GM12892 (cell line): ENCODE measurements around the gene CACNB1.

ENCODE experiments used
- POLR2A ChIP-seq: IDR thresholded peaks from 2 replicates; pipeline ENCODE4 v1.6.1; 2011; ENCODE audit warnings: low read depth, low read length, control low read depth
- POLR2AphosphoS5 ChIP-seq: IDR thresholded peaks from 2 replicates; pipeline ENCODE4 v1.6.1; 2011; ENCODE audit warnings: low read depth, low read length, control low read depth

DNA sequence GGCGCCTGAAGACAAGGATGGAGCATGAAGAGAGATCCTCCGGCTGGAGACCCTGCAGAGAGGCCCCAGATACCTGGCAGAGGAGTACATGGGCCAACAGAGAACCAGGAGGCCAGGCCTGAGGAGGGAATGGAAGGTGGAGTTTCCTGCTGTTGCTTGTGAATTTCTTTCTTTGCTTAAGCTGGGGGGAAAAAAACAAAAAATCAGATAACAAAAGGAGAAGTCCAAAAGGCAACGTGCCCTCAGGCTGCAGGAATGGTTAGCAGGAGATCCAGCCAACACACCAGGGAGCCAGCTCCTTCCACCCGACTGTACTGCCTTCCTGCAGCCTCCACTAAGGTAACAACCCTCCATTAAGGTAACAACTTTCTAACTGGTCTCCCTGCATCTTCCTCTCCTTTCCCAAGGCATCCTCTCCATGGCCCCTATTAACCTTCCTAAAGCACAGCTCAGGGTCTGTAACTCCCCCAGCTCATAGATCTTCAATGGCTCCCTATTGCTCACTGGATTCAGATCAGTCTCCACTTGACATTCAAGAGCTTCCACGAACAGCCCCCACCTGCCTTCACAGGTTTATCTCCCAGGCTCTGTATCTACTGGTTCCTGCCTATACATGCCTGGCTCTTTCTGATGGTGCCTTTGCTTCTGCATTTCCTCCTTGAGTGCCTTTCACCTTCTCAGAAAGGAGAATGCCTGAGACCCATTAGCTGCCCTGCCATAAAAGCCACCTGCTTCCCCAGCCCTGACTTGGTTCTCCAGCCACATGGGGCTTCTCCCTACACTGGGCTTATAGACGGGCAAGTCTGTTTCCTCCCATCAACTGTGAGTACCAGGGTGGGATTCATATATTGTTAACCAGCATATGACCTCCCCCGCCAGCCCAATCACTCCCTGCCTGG lies 30.8 kb downstream of the CACNB1 start:
- TF ChIP-seq POLR2A (no peak), POLR2AphosphoS5 (no peak)
